GM12878 (cell line): ENCODE measurements around the gene TMEM72. TPM values are rescaled to one million over a fixed set of nuclear protein-coding genes. Genes with fewer than 3 reads are reported as not detected.

Source experiments
- ATAC-seq: fragments of 200-7000 bp; cut with Tn5 transposase; 3 replicates; pipeline ENCODE4 v1.9.1; 2020; ENCODE audit warnings: mild to moderate bottlenecking, moderate library complexity
- Bru-seq: library from RNA; stranded (reverse); fragments of 400-500 nt; gene quantifications from one replicate; lab custom pipeline; 2021; lab: Mats Ljungman, UMichigan
- BruChase-seq, 2 experiments: library from RNA; stranded (reverse); fragments of 400-500 nt; gene quantifications; one replicate each; lab custom pipeline; 2021; lab: Mats Ljungman, UMichigan
- BruUV-seq: library from RNA; stranded (reverse); fragments of 400-500 nt; replicated peaks from 2 replicates; lab custom pipeline; 2021; lab: Mats Ljungman, UMichigan
- CTCF ChIA-PET: fragments of 300-600 bp; sonication (Branson Sonifier 250); formaldehyde crosslinking; extraction: SDS; loops from one replicate; lab custom pipeline; 2021; ENCODE audit warnings: inconsistent platforms; lab: Yijun Ruan, JAX
- POLR2A ChIA-PET: fragments of 350-600 bp; formaldehyde crosslinking; extraction: SDS; loops from one replicate; lab custom pipeline; 2021; ENCODE audit warnings: inconsistent platforms; lab: Charles Lee
- RAD21 ChIA-PET: fragments of 300-600 bp; sonication (Branson Sonifier 250); formaldehyde crosslinking; loops from one replicate; lab custom pipeline; 2023; ENCODE audit warnings: antibody characterized with exemption; ENCODE audit not compliant: unreplicated experiment; lab: Charles Lee
- SMC1A ChIA-PET: fragments of 300-600 bp; sonication (Branson Sonifier 250); formaldehyde crosslinking; loops from one replicate; lab custom pipeline; 2023; ENCODE audit not compliant: unreplicated experiment, uncharacterized antibody; lab: Charles Lee
- DNase-seq: peaks from one replicate; pipeline ENCODE4 v3.0.0-alpha.2; 2011; ENCODE audit warnings: low read depth, low spot score
- FAIRE-seq: peaks from 3 replicates; lab custom pipeline; 2011; peaks lifted over from hg19 to GRCh38; lab: Jason Lieb, UNC
- H2AFZ ChIP-seq: 2 replicates; pipeline ENCODE4 v1.6.0; 2011; ENCODE audit warnings: low read depth, low read length, control low read depth; ENCODE audit not compliant: control insufficient read depth
- H3K27ac ChIP-seq: 2 replicates; pipeline ENCODE4 v1.5.1; 2011; ENCODE audit warnings: control low read depth; ENCODE audit not compliant: control insufficient read depth, insufficient read depth
- H3K27me3 ChIP-seq, 2 experiments: replicated peaks in 1 of 2; 2 replicates each; pipeline versions ENCODE4 v1.6.0 to v1.6.1; 2011; ENCODE audit warnings: low read length in 1 of 2; ENCODE audit not compliant: control insufficient read depth in 2 of 2, insufficient read depth in 2 of 2
- H3K36me3 ChIP-seq, 2 experiments: 2 replicates each; pipeline ENCODE4 v1.5.1; 2011; ENCODE audit warnings: low read length in 1 of 2; ENCODE audit not compliant: control insufficient read depth in 2 of 2, insufficient read depth in 2 of 2
- H3K4me1 ChIP-seq: 2 replicates; pipeline ENCODE4 v1.6.1; 2011; ENCODE audit warnings: mild to moderate bottlenecking, low read length, moderate library complexity, mixed read lengths; ENCODE audit not compliant: control insufficient read depth, insufficient read depth
- H3K4me2 ChIP-seq: 2 replicates; pipeline ENCODE4 v1.6.0; 2011; ENCODE audit warnings: control low read depth; ENCODE audit not compliant: control insufficient read depth, insufficient read depth
- H3K4me3 ChIP-seq: fragments of 200-600 bp; sonication (generic); 2 replicates; pipeline ENCODE4 v1.5.1; 2016
- H3K79me2 ChIP-seq: 2 replicates; pipeline ENCODE4 v1.6.0; 2011; ENCODE audit warnings: low read length; ENCODE audit not compliant: control insufficient read depth, insufficient read depth
- H3K9ac ChIP-seq: 2 replicates; pipeline ENCODE4 v1.8.0; 2011; ENCODE audit warnings: low read length, control low read depth, mixed read lengths; ENCODE audit not compliant: control insufficient read depth, insufficient read depth
- H3K9me3 ChIP-seq: replicated peaks from 3 replicates; pipeline ENCODE4 v1.5.1; 2011; ENCODE audit warnings: mild to moderate bottlenecking, low read length; ENCODE audit not compliant: control insufficient read depth, insufficient read depth
- H4K20me1 ChIP-seq: 2 replicates; pipeline ENCODE4 v1.6.0; 2011; ENCODE audit not compliant: control insufficient read depth, insufficient read depth
- BRCA1 ChIP-seq: IDR thresholded peaks from 2 replicates; pipeline ENCODE4 v1.6.1; 2011; ENCODE audit warnings: low read depth, low read length, improper control_type of control experiment
- MLLT1 ChIP-seq: fragments of 450-650 bp; IDR thresholded peaks from 2 replicates; pipeline ENCODE4 v1.6.1; 2016; ENCODE audit warnings: mild to moderate bottlenecking
- POLR2AphosphoS5 ChIP-seq: IDR thresholded peaks from 2 replicates; pipeline ENCODE4 v1.6.1; 2011; ENCODE audit warnings: mild to moderate bottlenecking, low read length, inconsistent platforms
- ZBTB33 ChIP-seq: fragments of 450-650 bp; IDR thresholded peaks from 2 replicates; pipeline ENCODE4 v1.6.1; 2017; ENCODE audit warnings: mild to moderate bottlenecking
- WGBS: methylation state at CpG from one replicate; pipeline ENCODE4 v1.1.6; 2016; ENCODE audit warnings: low lambda C conversion rate; ENCODE audit not compliant: insufficient replicate concordance, insufficient coverage; ENCODE audit errors: missing lambda C conversion rate; 5-methylcytosine and 5-hydroxymethylcytosine counted together
- in situ Hi-C: fragments of 300-500 bp; cut with MboI; formaldehyde crosslinking; loops from 9 replicates; pipeline ENCODE4 v1.14.3; 2018; ENCODE audit warnings: mixed read lengths
- intact Hi-C: fragments of 100-400 bp; cut with micrococcal nuclease; formaldehyde crosslinking; loops from one replicate; pipeline ENCODE4 v1.14.2; 2022; ENCODE audit not compliant: unreplicated experiment
- long read RNA-seq, 2 experiments: library from polyadenylated mRNA; unstranded; transcript quantifications; one replicate each; pipeline ENCODE4 v2.0.0, GENCODE V29; 2019 to 2020
- polyA minus RNA-seq, 3 experiments: library from RNA; depleted of rRNA, polyadenylated mRNA; stranded (reverse); fragments of >200 nt; gene quantifications; 2 replicates each; pipeline ENCODE4 v1.2.3, GENCODE V29; 2011
- polyA plus RNA-seq, 11 experiments: library from polyadenylated mRNA; depleted of rRNA in 4 of 11; unstranded in 6 of 11; stranded (reverse) in 5 of 11; fragments of >200 nt; fragmentation: Nextera tagmentation in 4 of 11; fragmentation: Illumina TruSeq in 1 of 11; extraction: Ambion mirVana in 4 of 11; extraction: Trizol in 1 of 11; gene quantifications; 1 replicate in 1 of 11; 2 replicates in 10 of 11; pipeline versions ENCODE4 v1.2.1 to v1.2.3, GENCODE V29; 2011 to 2016; ENCODE audit warnings: inconsistent platforms in 2 of 11, missing spikeins in 2 of 11, low read depth in 1 of 11
- total RNA-seq, 4 experiments: library from RNA; depleted of rRNA in 3 of 4; stranded (reverse); fragments of >200 nt in 3 of 4; fragmentation: Illumina TruSeq in 1 of 4; extraction: Trizol in 1 of 4; gene quantifications; 2 replicates each; pipeline versions ENCODE4 v1.2.1 to v1.2.3, GENCODE V29; 2013 to 2021

Gene TMEM72
- total RNA-seq (2013; cell fraction: nucleolus; rRNA removed) = not detected in 2 replicates
- not detected in 2 replicates for total RNA-seq (2014; rRNA removed)
- not detected in 2 replicates for total RNA-seq (2014; rRNA removed; fragmentation: Illumina TruSeq; extraction: Trizol)
- not detected in 2 replicates for total RNA-seq (2021)
- polyA plus RNA-seq (2011; ENCODE audit: low read depth) = not detected
- 0.07 and 0.12 TPM in 2 replicates for polyA plus RNA-seq (2011; rRNA removed)
- 0.21 and 0.32 TPM in 2 replicates for polyA plus RNA-seq (2011; cell fraction: cytosol; rRNA removed)
- 0.28 and 0.42 TPM in 2 replicates for polyA plus RNA-seq (2011; cell fraction: nucleus; rRNA removed)
- polyA plus RNA-seq (2012) = 0.08 TPM in 1 of 2 replicates, not detected in the other
- polyA plus RNA-seq (2014; fragmentation: Illumina TruSeq; extraction: Trizol) = not detected in 2 replicates
- polyA plus RNA-seq (2014; fragmentation: Nextera tagmentation; extraction: Ambion mirVana) = not detected
- not detected in 2 replicates for polyA plus RNA-seq (2014; rRNA removed)
- not detected for polyA plus RNA-seq (2016; fragmentation: Nextera tagmentation; extraction: Ambion mirVana)
- polyA minus RNA-seq (2011; rRNA and poly(A)+ RNA removed) = 0.29 and 0.41 TPM in 2 replicates
- not detected in 2 replicates for polyA minus RNA-seq (2011; cell fraction: cytosol; rRNA and poly(A)+ RNA removed)
- polyA minus RNA-seq (2011; cell fraction: nucleus; rRNA and poly(A)+ RNA removed) = 0.12 TPM in 1 of 2 replicates, not detected in the other
- percentile 15 among the genes with signal in this experiment for Bru-seq, nascent RNA
- BruChase-seq, experiment 1, labeled RNA remaining after a 6-hour chase = percentile 15 among the genes with signal in this experiment
- BruChase-seq, experiment 2, labeled RNA remaining after a 2-hour chase = percentile 4 among the genes with signal in this experiment
- long read RNA-seq, experiment 1 = 0 reads
- long read RNA-seq, experiment 2 = 0 reads

- Histone ChIP-seq H3K9me3 (no peaks in the 10 kb centered on the region), H3K27me3 (peaks cover 0 to 3% of the 10 kb centered on the region in 2 experiments; a peak in 1 of 4 replicates), H3K79me2 (no peaks in the 10 kb centered on the region), H3K4me3 (no peak within 1 kb of the TSS), H3K4me1 (peaks cover 5% of the 10 kb centered on the region; the same call in 1 of the 2 replicates), H2AFZ (no peak within 1 kb of the TSS), H3K27ac (no peak within 1 kb of the TSS), H3K36me3 (no peaks in the 10 kb centered on the region)
- intact Hi-C loops (no loop called here), in situ Hi-C loops (no loop called here)
- ChIA-PET RAD21 (interaction anchor here (2.7 kb wide), 1 partner anchor 15 kb away, joined by 9 read pairs; no protein-coding TSS in a partner anchor), SMC1A (interaction anchor here (1.1 to 1.5 kb wide), 2 partner anchors 14 to 22 kb away, joined by 5 read pairs; no protein-coding TSS in a partner anchor), CTCF (interaction anchor here (1.0 to 2.8 kb wide), 2 partner anchors 14 to 22 kb away, joined by 4 to 8 read pairs; no protein-coding TSS in a partner anchor)
- no TSS peak for BruUV-seq
- WGBS = 47% methylated on average over 11 of the region's 12 CpGs
- FAIRE-seq (no peak), ATAC-seq (peak; percentile 22)
- TF ChIP-seq BRCA1 (no peak), ZBTB33 (peak; percentile 47; the same call in 1 of the 2 replicates), POLR2AphosphoS5 (no peak), MLLT1 (peak; percentile 89)
- TF ChIP-seq, all 136 proteins: peak for 2
- H3K9ac ChIP-seq = no peak within 1 kb of the TSS
- no peak within 1 kb of the TSS for H3K4me2 ChIP-seq
- no peak for DNase-seq
- POLR2A ChIA-PET = no interaction called here
- no peaks in the 10 kb centered on the region for H4K20me1 ChIP-seq
Observed at GRCh38 chr10:44911081-44911540, at the start of gene TMEM72. Gene TMEM72, plus strand, starts transcription at chr10:44911337. Its CDS starts 176 bp downstream, at chr10:44911513.
